DMS53 treated with DMSO at 0.1 percent for 48 hours (cell line): ENCODE results near the gene NUDT8.
"Not testable (repeated sequence)": the region's sequence is repeated elsewhere in the genome, so short reads cannot be mapped to it uniquely, and the experiment has no call there.

Experiments used
- DNase-seq: peaks from one replicate; lab custom pipeline; 2025; ENCODE audit not compliant: unreplicated experiment; lab: John Stamatoyannopoulos, UW

NUDT8 gene

DNA sequence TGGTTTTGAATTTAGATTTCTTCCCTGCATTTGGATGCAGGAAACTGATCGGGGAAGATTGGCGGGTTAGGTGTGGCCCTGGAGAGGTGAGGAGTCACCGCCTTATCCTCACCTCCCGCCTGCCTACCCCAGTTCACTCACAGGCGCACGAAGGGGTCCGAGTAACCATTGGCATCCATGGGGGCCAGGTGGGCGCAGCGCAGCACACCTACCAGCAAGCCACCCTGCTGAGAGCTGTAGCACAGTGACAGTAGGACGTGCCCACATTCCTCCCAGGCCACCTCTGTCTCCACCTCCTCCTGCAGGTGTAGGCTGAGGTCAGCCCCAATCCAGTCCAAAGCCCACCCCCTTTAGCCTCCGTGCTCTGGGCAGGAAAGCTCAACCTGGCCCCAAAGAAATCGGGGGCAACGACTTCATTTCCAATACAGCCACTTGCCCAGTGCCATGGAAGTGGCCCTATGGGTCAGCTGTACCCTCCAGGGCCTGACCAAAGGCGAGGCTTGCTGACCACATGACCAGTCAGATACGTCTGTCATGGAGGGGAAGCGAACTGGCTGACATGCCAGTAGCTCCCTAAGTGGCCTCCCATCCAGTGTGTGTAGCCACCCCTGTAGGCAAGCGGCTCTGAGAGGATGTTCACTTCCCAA lies 16.3 kb downstream of the NUDT8 start:
- DNase-seq: no peak

DNA sequence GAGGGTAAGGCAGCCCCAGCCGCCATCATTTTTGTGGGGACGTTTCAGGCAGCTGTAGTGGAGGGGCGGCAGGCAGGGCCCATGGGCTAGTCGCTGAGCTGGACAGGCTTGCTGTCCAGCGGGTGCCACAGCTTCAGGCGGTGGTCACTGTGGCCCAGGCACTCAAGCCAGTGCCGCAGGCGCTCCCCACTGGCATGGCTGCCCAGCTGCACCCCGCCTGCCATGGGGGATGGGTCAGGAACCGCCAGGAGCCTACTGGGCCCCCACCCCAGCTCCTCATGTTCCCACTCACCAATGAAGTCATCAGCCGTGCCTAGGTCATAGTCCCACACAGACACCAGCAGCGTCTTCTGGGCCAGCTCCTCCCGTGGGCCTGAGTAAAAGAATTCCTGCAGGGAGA lies 17.0 kb downstream of the NUDT8 start:
- DNase-seq: no peak

DNA sequence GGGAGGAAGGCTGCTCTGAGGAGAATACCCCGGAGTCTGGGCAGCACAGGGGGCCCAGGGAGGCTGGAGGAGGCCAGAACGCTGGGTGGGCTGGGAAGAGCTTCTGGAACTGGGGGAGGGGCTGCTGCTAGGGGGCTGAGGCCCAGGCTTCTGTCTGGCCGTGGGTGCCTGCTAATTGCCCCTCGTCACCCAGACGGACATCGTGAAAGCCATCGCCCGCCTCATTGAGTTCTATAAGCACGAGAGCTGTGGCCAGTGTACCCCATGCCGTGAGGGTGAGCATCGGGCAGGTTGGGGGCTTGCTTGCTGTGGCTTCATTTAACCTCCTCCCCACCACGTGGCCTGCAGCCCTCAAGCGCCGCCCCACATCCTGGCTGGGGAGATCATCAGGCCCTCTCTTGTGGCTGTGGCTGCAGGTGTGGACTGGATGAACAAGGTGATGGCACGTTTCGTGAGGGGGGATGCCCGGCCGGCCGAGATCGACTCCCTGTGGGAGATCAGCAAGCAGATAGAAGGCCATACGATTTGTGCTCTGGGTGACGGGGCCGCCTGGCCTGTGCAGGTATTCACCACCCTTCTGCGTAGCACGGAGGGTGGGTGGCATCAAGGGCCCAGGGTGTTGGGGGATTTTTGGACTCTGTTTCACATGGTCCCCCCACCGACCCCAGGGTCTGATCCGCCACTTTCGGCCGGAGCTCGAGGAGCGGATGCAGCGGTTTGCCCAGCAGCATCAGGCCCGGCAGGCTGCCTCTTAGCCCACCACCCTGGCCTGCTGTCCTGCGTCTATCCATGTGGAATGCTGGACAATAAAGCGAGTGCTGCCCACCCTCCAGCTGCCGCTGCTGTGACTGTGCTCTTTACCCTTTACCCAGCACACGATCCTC lies 17.8 kb downstream of the NUDT8 start:
- DNase-seq: no peak

DNA sequence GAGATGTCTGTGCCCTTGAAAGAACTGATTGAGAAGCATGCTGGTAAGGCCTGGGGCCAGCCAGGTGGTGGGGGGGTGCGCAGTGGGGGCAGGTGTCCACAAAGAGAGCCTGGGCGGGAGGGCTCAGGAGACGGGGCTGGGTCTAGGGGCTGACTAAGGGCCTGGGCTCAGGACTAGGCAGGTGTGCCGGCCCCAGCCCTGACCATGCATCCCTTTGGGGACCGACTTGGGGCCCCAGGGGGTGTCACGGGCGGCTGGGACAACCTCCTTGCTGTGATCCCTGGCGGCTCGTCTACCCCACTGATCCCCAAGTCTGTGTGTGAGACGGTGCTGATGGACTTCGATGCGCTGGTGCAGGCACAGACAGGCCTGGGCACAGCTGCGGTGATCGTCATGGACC lies 18.6 kb downstream of the NUDT8 start:
- no peak for DNase-seq

DNA sequence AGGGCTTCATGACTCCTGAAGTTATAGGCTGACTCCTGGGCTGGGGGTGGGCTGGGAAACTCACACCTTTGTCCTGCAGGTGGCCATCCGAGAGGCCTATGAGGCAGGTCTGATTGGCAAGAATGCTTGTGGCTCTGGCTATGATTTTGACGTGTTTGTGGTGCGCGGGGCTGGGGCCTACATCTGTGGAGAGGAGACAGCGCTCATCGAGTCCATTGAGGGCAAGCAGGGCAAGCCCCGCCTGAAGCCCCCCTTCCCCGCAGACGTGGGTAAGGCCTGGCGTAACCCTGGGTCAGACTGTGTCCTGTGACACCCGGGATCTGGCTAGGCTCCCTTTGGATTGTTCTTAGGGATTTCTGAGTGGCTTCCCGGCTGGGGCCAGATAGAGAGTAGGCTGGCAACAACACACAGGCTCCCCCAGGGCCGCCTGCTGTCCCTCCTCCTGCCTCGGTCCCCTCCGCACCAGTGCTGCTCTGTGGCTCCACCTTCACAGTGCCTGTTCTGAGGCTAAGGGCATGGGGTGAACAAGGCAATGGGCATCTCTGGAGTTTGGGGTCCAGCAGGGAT lies 19.4 kb downstream of the NUDT8 start:
- DNase-seq: no peak

DNA sequence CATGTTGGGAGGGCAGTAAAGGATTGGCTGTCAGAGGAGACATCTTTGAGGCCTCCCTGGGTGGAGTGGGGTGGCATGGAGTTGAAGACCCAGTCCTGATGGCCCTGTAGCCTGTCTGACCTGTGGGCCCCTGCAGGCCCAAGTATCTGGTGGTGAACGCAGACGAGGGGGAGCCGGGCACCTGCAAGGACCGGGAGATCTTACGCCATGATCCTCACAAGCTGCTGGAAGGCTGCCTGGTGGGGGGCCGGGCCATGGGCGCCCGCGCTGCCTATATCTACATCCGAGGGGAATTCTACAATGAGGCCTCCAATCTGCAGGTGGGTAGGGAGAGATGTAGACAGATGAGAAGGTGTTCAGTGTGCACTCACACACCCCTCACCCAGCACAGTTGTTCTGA lies 20.4 kb downstream of the NUDT8 start:
- no peak for DNase-seq

DNA sequence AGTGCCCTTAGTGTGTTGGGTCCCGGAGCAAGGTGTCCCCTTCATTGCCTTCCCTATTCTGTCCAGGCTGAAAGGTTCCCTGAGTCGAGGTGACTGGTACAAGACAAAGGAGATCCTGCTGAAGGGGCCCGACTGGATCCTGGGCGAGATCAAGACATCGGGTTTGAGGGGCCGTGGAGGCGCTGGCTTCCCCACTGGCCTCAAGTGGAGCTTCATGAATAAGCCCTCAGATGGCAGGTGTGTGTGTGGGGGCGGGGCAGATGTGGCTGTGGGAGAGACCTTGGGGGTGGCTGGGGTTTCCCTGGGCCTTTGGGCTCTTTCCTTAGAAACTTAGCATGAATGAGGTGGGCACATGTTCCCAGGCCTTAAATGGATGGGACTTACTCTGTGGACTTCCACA lies 21.3 kb downstream of the NUDT8 start:
- no peak for DNase-seq

DNA sequence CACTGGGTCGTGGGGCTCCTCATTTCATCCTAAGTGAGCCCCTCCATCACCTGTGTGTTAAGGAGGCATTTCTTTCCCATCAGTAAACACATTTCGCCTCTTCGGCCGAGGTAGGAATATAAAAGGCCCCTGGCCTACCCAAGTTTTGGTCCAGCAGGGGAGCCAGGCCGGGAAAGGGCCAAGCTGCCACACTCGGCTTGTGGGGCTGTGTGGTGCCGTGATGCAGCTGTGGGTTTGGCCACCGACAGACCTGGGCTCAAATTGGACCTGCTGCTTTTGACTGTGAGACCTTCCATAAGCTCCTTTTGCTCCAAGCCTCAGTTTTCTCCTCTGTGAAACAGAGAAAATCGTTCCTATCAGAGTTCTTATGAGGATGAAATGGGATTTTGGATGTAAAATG lies 22.2 kb downstream of the NUDT8 start:
- DNase-seq: no peak

DNA sequence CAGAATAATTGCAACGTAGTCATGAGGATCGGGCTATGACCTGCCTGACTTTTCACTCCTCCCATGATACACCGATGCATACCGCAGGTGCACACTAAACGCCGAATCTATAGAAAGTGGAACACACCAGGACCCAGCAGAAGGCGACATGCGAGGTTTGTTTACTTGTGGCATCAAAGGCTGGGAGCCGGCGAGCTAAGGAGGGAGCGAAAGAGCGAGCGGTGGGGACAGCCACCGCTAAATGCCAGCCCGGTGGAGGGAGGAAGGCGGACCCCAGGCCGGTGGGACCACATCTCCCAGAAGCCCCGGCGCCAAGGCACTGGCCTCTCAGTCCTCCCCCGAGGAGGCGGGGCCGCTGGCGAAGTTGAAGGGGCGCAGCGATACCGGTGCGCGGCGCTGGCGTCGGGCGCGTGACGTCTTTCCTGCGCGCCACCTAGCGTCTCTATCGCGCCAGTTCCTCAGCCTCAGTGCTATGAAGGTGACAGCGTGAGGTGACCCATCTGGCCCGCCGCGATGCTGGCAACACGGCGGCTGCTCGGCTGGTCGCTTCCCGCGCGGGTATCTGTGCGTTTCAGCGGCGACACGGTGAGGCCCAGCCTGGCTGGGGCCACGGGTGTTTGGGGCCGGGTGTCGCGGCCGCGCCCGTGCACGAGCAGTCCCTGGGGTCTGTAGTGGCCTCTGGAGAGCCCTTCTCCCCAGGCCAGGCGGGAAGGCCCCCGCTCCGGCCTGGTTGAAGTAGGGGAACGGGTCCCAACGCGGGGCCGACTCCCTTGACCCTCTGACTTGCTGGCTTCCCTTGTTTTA lies 23.0 kb downstream of the NUDT8 start, which contains the start of gene NDUFV1:
NDUFV1 (plus strand) TSS at position 445 of the 804 bp plus-strand sequence; CDS start at position 514, 69 bp downstream.
- peak; percentile 97 for DNase-seq

DNA sequence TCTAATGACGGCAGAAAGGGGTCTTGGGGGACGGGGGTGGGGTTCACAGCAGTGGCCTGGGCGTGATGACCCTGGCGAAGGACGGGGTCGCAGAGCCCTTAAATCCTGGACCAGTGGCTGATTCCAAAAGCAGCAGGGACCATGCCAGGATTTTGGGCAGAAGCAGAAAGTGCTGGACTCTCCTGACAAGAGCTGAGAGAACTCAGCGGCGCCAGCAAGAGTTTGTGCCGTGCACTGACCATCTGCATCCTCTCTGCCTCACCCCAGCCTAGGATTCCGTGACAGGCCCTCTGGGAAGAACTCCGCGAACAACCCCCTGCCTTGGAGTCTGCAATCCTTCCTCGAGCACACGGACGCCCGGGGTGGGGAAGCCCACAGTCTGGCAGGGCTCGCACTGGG lies 23.6 kb downstream of the NUDT8 start:
- no peak for DNase-seq

DNA sequence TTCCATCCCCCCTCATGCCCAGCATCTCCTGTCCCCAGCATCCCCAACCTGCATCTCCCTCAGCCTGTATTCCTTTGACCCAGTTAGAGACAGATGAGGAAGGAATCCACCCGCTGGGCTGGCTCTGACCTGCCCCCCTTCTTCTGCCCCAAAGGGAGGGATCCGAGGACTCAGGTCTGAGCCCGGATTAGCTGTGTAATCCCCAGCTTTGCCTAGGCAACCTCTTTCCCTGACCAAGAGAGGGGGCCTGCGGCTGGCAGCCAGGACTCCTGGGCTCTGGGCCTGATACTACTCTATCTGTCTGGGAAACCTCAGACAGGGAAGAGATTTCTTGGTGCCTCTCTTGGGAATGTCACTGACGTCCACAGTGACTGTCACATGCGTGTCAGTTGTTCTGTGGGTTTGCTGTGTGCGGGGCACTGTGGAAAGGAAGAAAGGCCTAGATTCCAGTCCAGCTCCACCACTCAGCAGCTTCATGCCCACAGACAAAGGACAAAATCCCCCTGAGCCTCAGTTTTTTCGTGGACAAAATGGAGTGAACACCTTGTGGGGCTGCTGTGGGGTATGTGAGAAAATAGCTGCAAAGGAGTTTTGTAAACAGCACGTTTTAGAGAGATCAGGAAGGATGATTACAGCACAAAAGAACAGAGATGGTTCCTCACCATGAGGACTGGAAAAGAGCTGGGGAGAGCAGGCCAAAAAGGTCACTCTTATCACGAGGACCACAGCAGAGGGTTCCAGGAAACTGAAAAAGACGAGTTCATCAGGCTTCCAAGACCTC lies 24.3 kb downstream of the NUDT8 start:
- DNase-seq: no peak

DNA sequence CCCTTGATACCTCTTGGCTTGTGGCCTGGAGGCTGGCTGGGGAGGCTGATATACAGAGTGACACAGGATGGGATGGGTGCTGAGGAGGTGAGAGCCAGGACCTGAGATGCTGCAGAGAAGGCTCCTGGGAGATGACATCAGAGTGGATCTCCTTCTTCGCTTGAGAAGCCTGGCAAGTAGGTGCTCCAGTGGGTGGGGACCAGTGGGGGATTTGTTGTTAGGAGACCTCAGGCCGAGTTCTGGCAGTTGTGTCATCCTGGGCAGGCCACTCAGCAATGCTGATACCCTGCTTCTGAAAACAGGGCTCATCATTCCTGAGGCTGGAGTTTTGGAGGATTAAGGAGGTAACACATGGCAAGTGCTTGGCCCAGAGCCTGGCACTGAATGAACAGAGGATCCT lies 24.9 kb downstream of the NUDT8 start:
- DNase-seq: no peak

DNA sequence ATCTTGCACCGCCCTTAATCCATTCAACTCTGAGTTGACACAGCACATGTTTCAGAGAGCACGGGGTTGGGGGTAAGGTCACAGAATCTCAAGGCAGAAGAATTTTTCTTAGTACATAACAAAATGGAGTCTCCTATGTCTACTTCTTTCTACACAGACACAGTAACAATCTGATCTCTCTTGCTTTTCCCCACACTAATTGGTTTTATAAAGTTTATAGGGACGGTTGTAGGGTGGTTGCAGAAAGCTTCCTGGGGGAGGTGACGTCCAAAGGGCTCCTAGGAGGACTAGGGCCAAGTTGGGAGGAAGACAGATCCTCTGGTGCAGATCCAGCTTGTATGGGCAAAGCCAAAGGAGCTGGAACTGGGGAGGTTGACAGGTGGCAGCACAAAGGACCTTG lies 25.6 kb downstream of the NUDT8 start:
- DNase-seq: not testable (repeated sequence)

DNA sequence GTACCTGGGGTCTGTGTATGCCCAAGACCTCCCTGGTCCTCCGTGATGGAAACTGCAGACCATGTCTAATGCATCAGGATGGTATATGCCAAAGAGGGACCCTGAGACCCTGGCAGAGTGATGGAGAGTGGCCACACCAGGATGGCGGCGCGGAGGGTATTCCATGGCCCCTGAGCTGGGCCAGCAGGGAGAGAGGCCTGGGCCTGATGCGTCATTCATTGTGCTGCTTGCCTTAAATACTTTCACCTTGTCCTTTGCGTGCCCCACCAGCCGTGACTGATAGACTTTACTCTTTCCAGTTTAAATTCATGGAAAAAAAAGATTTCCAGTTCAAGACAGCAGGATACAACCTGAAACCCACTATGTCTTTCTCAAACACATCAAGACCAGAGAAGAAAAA lies 28.6 kb downstream of the NUDT8 start:
- DNase-seq: no peak

DNA sequence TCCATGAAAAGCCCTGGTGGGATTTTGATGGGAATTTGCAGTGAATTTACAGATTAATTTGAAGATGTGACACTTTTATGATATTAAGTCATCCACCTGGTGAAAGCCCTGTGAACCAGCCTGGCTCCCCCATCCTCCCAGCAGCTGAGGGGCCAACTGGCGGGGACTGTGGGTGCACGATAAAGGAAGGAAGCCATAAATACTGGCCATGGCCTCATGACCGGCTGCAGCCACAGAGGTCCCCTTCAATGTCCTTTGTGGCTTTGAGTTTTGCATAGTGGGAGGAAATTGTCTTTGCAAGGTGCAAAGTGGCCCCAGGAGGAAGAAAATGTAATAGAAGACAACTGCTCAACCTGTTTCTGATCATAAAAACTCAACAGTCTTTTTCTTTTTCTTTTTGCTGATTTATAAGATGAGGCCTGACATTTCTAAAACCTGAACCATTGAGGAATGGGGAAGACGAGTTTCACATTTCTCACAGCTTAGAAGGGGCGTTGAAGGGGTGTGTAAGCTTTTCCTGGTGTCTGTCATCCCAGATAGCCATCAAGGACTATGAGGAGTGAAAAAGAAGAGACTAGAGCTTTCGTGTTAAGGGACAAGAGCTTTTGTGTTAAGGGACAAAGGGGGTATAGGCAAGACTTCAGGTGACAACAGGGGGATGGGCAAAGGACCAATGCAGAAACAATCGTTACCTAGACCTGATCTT lies 29.3 kb downstream of the NUDT8 start:
- no peak for DNase-seq

DNA sequence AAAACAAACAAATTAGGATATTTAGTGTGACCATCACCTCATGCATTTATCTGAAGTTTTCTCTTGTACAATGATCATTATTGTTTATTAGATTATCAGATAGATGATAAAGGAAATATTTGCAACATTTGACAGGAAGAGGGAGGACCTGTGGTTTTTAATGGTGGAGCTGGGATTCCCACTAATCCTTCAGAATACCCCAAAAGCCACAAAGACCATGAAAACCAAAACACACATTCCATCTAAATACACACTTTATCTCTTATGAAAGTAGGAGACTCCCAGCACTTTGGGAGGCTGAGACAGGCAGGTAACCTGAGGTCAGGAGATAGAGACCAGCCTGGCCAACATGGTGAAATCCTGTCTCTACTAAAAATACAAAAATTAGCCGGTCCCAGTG lies 30.6 kb downstream of the NUDT8 start:
- no peak for DNase-seq

DNA sequence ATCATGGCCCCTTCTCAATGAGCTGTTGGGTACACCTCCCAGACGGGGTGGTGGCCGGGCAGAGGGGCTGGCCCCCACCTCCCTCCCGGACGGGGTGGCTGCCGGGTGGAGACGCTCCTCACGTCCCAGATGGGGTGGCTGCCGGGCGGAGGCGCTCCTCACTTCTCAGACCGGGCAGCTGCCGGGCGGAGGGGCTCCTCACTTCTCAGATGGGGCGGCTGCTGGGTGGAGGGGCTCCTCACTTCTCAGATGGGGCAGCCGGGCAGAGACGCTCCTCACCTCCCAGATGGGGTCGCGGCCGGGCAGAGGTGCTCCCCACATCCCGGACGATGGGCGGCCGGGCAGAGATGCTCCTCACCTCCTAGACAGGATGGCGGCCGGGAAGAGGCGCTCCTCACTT lies 31.8 kb downstream of the NUDT8 start:
- DNase-seq: not testable (repeated sequence)

DNA sequence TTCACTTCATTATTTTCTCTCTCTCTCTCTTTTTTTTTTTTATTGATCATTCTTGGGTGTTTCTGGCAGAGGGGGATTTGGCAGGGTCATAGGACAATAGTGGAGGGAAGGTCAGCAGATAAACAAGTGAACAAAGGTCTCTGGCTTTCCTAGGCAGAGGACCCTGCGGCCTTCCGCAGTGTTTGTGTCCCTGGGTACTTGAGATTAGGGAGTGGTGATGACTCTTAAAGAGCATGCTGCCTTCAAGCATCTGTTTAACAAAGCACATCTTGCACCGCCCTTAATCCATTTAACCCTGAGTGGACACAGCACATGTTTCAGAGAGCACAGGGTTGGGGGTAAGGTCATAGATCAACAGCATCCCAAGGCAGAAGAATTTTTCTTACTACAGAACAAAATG lies 32.3 kb downstream of the NUDT8 start:
- not testable (repeated sequence) for DNase-seq

DNA sequence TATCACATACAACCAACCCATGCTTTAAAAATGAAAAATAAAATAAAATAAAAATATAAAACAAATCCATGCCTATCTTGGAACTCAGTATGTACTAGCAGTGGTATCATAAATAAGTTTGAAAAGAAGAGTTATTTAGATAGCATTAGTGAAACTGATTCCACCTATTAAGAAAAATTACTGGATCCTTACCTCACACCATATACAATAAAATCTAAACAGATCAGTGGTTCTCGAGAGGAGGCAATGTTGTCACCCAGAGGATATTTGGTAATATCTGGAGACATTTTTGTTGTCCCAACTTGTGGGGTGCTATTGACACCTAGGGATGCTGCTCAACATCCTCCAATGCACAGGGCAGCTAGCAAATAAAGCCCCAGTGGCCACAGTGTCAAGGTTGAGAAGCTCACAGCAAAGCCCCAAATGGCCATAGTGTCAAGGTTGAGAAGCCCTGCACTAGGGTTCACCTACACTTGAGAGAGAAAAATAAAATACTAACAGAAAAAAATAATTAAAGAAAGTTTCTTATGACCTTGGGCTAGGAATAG lies 32.9 kb downstream of the NUDT8 start:
- no peak for DNase-seq

DNA sequence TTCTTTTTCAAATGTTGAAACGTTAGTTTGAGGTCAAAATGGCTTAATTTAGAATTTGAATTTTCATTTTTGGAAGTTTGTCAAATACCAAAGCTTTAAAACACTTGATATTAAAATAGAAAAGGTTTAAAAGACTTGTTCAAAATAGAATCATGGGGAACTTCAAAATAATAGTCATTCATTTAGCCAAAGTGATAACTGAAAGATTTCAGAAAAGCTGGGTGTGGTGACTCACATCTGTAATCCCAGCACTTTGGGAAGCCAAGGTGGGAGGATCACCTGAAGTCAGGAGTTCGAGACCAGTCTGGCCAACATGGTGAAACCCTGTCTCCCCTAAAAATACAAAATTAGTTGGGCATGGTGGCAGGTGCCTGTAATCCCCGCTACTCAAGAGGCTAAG lies 35.3 kb downstream of the NUDT8 start:
- no peak for DNase-seq
